Measurements from ENCODE around the gene SHISAL2A. TPM values are rescaled to one million over a fixed set of nuclear protein-coding genes. Genes with fewer than 3 reads are reported as not detected.

The SHISAL2A gene
- total and polyA plus RNA-seq, 10 of the 15 experiments (the other 5 are each of a cell fraction or from before 2014, with no cell fraction given): 0.18 to 0.67 (median 0.45) TPM

DNA sequence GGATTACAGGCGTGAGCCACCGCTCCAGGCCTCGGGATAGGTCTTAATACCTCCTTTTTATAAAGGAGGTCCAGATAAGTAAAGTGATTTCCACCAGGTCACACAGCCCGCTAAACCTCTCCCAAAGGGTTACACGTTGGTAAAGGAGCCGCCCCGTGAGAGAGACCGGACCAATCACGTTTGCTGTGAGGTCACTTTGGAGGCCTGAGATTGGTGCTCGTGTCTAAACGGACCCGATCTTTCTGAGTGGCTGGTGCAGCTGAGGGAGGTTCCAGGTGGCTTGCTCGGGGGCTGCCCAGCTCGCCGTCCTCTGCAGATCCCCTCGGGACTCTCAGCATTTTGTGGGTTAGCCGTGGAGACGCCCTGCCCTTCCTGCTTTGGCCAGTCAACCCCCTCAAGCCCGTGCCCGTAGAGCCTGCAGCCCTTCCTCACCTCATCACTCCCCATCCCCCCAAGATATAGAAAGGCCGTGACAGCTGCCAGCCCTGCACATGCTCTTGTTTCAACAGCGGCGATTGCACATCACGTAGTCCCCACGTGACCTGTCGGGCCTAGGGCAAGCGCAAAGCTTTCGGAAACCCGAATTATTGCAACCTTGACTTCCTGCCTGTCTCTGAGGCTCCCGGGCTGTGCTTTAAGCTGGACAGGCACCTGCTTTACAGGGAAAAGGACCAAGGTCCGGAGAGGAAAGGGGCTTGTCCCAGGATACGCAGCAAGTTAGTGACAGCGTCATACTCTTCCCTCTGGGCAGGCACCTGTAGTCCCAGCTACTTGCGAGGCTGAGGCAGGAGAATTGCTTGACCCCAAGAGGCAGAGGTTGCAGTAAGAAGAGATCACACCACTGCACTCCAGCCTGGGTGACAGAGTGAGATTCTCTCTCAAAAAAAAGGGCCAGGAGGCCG, 70.2 kb downstream of the SHISAL2A start (continued):
- TF ChIP-seq, protein P1, sequence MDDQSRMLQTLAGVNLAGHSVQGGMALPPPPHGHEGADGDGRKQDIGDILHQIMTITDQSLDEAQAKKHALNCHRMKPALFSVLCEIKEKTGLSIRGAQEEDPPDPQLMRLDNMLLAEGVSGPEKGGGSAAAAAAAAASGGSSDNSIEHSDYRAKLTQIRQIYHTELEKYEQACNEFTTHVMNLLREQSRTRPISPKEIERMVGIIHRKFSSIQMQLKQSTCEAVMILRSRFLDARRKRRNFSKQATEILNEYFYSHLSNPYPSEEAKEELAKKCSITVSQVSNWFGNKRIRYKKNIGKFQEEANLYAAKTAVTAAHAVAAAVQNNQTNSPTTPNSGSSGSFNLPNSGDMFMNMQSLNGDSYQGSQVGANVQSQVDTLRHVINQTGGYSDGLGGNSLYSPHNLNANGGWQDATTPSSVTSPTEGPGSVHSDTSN (IDR thresholded peaks at IDR 0.05; ENCODE audit: insufficient replicate concordance, low read depth, low read length): peak; percentile 27
- TF ChIP-seq PAX8 (IDR thresholded peaks at IDR 0.05) (no peak), SP1 (IDR thresholded peaks at IDR 0.05; ENCODE audit: low read depth, low read length) (peak; percentile 89), CBFB (IDR thresholded peaks at IDR 0.05; ENCODE audit: low read depth) (no peak), SMAD1 (IDR thresholded peaks at IDR 0.05; ENCODE audit: low read depth, partially characterized antibody) (no peak), FOXM1 (IDR thresholded peaks at IDR 0.05; ENCODE audit: low read depth, low read length) (no peak), FOS (IDR thresholded peaks at IDR 0.05; ENCODE audit: borderline replicate concordance, extremely low read depth, insufficient read length) (no peak), HDAC6 (IDR thresholded peaks at IDR 0.05; ENCODE audit: unreplicated experiment) (no peak), ATF7 (IDR thresholded peaks at IDR 0.05; ENCODE audit: low read depth) (peak; percentile 99), CREM (IDR thresholded peaks at IDR 0.05; ENCODE audit: low read depth) (no peak), NFXL1 (IDR thresholded peaks at IDR 0.05; ENCODE audit: borderline replicate concordance) (peak; percentile 54; the same call in 1 of the 2 replicates), BCL3 (IDR thresholded peaks at IDR 0.05; ENCODE audit: borderline replicate concordance, insufficient read depth, low read depth, low read length, poor library complexity, severe bottlenecking) (no peak), TARDBP (IDR thresholded peaks at IDR 0.05; ENCODE audit: borderline replicate concordance) (no peak), ZNF687 (IDR thresholded peaks at IDR 0.05) (peak; percentile 98), DPF2 (IDR thresholded peaks at IDR 0.05) (no peak)
- TF ChIP-seq, protein P2, sequence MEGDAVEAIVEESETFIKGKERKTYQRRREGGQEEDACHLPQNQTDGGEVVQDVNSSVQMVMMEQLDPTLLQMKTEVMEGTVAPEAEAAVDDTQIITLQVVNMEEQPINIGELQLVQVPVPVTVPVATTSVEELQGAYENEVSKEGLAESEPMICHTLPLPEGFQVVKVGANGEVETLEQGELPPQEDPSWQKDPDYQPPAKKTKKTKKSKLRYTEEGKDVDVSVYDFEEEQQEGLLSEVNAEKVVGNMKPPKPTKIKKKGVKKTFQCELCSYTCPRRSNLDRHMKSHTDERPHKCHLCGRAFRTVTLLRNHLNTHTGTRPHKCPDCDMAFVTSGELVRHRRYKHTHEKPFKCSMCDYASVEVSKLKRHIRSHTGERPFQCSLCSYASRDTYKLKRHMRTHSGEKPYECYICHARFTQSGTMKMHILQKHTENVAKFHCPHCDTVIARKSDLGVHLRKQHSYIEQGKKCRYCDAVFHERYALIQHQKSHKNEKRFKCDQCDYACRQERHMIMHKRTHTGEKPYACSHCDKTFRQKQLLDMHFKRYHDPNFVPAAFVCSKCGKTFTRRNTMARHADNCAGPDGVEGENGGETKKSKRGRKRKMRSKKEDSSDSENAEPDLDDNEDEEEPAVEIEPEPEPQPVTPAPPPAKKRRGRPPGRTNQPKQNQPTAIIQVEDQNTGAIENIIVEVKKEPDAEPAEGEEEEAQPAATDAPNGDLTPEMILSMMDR (IDR thresholded peaks at IDR 0.05 in 2 of 3, conservative IDR thresholded peaks at IDR 0.05 in 1 of 3; ENCODE audit: control insufficient read depth in 2 of 3, extremely low read depth in 1 of 3, insufficient read depth in 1 of 3, low read depth in 3 of 3, low read length in 3 of 3): no peak
- TF ChIP-seq, protein P3, sequence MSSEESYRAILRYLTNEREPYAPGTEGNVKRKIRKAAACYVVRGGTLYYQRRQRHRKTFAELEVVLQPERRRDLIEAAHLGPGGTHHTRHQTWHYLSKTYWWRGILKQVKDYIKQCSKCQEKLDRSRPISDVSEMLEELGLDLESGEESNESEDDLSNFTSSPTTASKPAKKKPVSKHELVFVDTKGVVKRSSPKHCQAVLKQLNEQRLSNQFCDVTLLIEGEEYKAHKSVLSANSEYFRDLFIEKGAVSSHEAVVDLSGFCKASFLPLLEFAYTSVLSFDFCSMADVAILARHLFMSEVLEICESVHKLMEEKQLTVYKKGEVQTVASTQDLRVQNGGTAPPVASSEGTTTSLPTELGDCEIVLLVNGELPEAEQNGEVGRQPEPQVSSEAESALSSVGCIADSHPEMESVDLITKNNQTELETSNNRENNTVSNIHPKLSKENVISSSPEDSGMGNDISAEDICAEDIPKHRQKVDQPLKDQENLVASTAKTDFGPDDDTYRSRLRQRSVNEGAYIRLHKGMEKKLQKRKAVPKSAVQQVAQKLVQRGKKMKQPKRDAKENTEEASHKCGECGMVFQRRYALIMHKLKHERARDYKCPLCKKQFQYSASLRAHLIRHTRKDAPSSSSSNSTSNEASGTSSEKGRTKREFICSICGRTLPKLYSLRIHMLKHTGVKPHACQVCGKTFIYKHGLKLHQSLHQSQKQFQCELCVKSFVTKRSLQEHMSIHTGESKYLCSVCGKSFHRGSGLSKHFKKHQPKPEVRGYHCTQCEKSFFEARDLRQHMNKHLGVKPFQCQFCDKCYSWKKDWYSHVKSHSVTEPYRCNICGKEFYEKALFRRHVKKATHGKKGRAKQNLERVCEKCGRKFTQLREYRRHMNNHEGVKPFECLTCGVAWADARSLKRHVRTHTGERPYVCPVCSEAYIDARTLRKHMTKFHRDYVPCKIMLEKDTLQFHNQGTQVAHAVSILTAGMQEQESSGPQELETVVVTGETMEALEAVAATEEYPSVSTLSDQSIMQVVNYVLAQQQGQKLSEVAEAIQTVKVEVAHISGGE (CRISPR knock-in tag; IDR thresholded peaks at IDR 0.05): no peak
